ENCODE data around the gene SNX21.

DNA sequence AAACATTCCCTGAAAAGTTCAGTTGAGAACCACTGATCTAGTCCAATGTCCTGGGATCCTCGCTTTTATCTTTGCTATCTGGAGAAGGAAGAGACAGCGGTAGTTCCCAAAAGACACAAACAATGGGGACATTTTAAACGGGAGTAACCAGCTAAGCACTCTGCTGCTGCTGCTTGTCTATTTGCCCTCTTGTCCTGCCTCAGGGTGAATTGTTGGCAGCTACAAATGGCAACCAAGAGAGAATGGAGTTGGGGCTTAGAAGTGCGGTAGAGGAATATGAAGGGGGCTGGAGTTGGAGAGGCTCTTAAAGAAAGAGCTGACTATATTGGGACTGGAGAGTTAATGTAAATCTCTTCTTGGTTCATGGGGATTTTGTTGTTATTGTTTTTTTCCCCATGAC lies 41.0 kb downstream of the SNX21 start:
- TF ChIP-seq, protein P1, sequence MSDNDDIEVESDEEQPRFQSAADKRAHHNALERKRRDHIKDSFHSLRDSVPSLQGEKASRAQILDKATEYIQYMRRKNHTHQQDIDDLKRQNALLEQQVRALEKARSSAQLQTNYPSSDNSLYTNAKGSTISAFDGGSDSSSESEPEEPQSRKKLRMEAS (IDR thresholded peaks at IDR 0.05) = no peak
- TF ChIP-seq, protein P2, sequence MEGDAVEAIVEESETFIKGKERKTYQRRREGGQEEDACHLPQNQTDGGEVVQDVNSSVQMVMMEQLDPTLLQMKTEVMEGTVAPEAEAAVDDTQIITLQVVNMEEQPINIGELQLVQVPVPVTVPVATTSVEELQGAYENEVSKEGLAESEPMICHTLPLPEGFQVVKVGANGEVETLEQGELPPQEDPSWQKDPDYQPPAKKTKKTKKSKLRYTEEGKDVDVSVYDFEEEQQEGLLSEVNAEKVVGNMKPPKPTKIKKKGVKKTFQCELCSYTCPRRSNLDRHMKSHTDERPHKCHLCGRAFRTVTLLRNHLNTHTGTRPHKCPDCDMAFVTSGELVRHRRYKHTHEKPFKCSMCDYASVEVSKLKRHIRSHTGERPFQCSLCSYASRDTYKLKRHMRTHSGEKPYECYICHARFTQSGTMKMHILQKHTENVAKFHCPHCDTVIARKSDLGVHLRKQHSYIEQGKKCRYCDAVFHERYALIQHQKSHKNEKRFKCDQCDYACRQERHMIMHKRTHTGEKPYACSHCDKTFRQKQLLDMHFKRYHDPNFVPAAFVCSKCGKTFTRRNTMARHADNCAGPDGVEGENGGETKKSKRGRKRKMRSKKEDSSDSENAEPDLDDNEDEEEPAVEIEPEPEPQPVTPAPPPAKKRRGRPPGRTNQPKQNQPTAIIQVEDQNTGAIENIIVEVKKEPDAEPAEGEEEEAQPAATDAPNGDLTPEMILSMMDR (IDR thresholded peaks at IDR 0.05; ENCODE audit: low read depth, low read length, missing input control) = no peak
- no peak for TF ChIP-seq RXRA (IDR thresholded peaks at IDR 0.05)
- TF ChIP-seq, protein P3, sequence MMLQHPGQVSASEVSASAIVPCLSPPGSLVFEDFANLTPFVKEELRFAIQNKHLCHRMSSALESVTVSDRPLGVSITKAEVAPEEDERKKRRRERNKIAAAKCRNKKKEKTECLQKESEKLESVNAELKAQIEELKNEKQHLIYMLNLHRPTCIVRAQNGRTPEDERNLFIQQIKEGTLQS (IDR thresholded peaks at IDR 0.05) = no peak
- TF ChIP-seq YY1 (IDR thresholded peaks at IDR 0.05) = no peak
